GM23248 (cell line): ENCODE measurements around the gene SBF2.

Experiments used
- EZH2 ChIP-seq: fragments of 200-600 bp; sonication (generic); IDR thresholded peaks from 2 replicates; pipeline ENCODE4 v1.6.1; 2018; ENCODE audit warnings: antibody characterized with exemption, mild to moderate bottlenecking; ENCODE audit not compliant: insufficient read depth, poor library complexity, severe bottlenecking
- EZH2phosphoT487 ChIP-seq: fragments of 200-600 bp; sonication (generic); IDR thresholded peaks from 2 replicates; pipeline ENCODE4 v1.6.1; 2018; ENCODE audit warnings: antibody characterized with exemption, moderate library complexity, mild to moderate bottlenecking, low read depth; ENCODE audit not compliant: insufficient read depth

DNA sequence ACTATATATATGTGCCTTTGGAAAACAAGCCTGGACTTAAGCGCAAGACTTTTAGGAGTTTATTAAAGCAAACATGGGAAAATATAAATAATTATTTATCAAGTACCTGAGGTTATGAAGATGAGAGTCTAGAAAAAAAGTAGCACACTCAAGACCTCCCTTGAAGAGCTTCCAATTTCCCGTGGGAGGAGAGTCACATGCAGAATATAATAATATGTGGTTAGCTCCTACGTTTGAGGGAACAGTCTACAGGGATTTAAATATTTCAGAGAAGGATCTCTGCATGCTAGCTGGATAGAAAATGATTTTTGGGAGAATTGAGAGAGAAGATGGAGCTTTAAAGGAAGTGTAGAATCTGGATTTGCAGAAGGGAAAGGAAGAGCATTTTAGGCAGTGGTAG lies 446.4 kb downstream of the SBF2 start:
- TF ChIP-seq EZH2 (no peak), EZH2phosphoT487 (no peak)
